Testis (tissue), 3 donors: ENCODE data around the gene HMG20B. TPM values are rescaled to one million over a fixed set of nuclear protein-coding genes. Genes with fewer than 3 reads are reported as not detected.

ENCODE experiments used
- DNase-seq: peaks from one replicate; pipeline ENCODE4 v3.0.0-alpha.2; 2019
- H3K27ac ChIP-seq, 2 donors: fragments of 200-600 bp; sonication (generic); one replicate each; pipeline ENCODE4 v1.5.1; 2019
- H3K27me3 ChIP-seq: fragments of 200-600 bp; sonication (generic); one replicate; pipeline ENCODE4 v1.5.1; 2019
- H3K36me3 ChIP-seq: fragments of 200-600 bp; sonication (generic); one replicate; pipeline ENCODE4 v1.5.1; 2017; ENCODE audit warnings: low read depth; ENCODE audit errors: missing control alignments
- H3K4me1 ChIP-seq: fragments of 200-600 bp; sonication (generic); one replicate; pipeline ENCODE4 v1.5.1; 2019
- H3K4me3 ChIP-seq, 2 donors: fragments of 200-600 bp; sonication (generic); one replicate each; pipeline ENCODE4 v1.5.1; 2017 to 2019
- H3K9me3 ChIP-seq: fragments of 200-600 bp; sonication (generic); one replicate; pipeline ENCODE4 v1.5.1; 2017
- POLR2A ChIP-seq: fragments of 450-650 bp; IDR thresholded peaks from one replicate; pipeline ENCODE4 v1.6.1; 2017; ENCODE audit warnings: antibody characterized with exemption, mild to moderate bottlenecking, moderate library complexity
- WGBS, 2 donors: methylation state at CpG; one replicate each; pipeline ENCODE4 v1.1.5; 2018; 5-methylcytosine and 5-hydroxymethylcytosine counted together
- intact Hi-C: fragments of 100-400 bp; cut with DNase I; formaldehyde crosslinking; loops from one replicate; pipeline ENCODE4 v1.15.1; 2023; ENCODE audit warnings: low total_unique reads
- polyA plus RNA-seq: library from polyadenylated mRNA; stranded (reverse); fragments of 350-450 nt; fragmentation: Illumina TruSeq; extraction: RNeasy Lipid Tissue Mini Kit (QIAGEN cat#74804); gene quantifications from one replicate; pipeline ENCODE4 v1.2.3, GENCODE V29; 2014; ENCODE audit warnings: low read depth, low replicate concordance; ENCODE audit not compliant: insufficient read depth
- total RNA-seq, 2 donors: library from RNA; depleted of rRNA; stranded (reverse); fragments of >200 nt; gene quantifications; one replicate each; pipeline ENCODE4 v1.2.3, GENCODE V29; 2016
- TF ChIP-seq, protein P1 (sequence below), 3 experiments: fragments of 450-650 bp in 2 of 3; fragments of 200-600 bp in 1 of 3; sonication (generic) in 1 of 3; IDR thresholded peaks; one replicate each; pipeline ENCODE4 v1.5.1; 2016 to 2019; ENCODE audit warnings: antibody characterized with exemption in 3 of 3, mild to moderate bottlenecking in 2 of 3, moderate library complexity in 1 of 3

The HMG20B gene
- total and polyA plus RNA-seq, 3 donors from 2014 or later = 66.2 to 129 (median 108) TPM

GRCh38 chr19:3547767-3548282 lies 24.9 kb upstream of the HMG20B start:
- H3K4me3 ChIP-seq = no peak overlapping the region
- TF ChIP-seq, protein P1, sequence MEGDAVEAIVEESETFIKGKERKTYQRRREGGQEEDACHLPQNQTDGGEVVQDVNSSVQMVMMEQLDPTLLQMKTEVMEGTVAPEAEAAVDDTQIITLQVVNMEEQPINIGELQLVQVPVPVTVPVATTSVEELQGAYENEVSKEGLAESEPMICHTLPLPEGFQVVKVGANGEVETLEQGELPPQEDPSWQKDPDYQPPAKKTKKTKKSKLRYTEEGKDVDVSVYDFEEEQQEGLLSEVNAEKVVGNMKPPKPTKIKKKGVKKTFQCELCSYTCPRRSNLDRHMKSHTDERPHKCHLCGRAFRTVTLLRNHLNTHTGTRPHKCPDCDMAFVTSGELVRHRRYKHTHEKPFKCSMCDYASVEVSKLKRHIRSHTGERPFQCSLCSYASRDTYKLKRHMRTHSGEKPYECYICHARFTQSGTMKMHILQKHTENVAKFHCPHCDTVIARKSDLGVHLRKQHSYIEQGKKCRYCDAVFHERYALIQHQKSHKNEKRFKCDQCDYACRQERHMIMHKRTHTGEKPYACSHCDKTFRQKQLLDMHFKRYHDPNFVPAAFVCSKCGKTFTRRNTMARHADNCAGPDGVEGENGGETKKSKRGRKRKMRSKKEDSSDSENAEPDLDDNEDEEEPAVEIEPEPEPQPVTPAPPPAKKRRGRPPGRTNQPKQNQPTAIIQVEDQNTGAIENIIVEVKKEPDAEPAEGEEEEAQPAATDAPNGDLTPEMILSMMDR (IDR thresholded peaks at IDR 0.05) = no peak
- TF ChIP-seq POLR2A = no peak
- no peaks in the 10 kb centered on the region for H3K4me1 ChIP-seq
- WGBS, 2 donors = 85 to 95% methylated on average over 12 to 25 of the region's 36 CpGs
- H3K27ac ChIP-seq = no peak overlapping the region
- intact Hi-C loops = no loop called here
- H3K36me3 ChIP-seq = no peaks in the 10 kb centered on the region
- no peaks in the 10 kb centered on the region for H3K9me3 ChIP-seq
- DNase-seq = no peak
- no peaks in the 10 kb centered on the region for H3K27me3 ChIP-seq

- intact Hi-C loops = no loop called here
- no peak for DNase-seq
- no peaks in the 10 kb centered on the region for H3K27me3 ChIP-seq
- H3K4me1 ChIP-seq = no peaks in the 10 kb centered on the region
- no peak overlapping the region for H3K27ac ChIP-seq
- no peaks in the 10 kb centered on the region for H3K9me3 ChIP-seq
- WGBS, 2 donors = 75 to 100% methylated on average over 2 to 14 of the region's 14 CpGs
- no peak overlapping the region for H3K4me3 ChIP-seq
- no peaks in the 10 kb centered on the region for H3K36me3 ChIP-seq
- TF ChIP-seq, protein P1 (IDR thresholded peaks at IDR 0.05) = no peak
- no peak for TF ChIP-seq POLR2A
Measured at GRCh38 chr19:3548606-3549005, 24.1 kb upstream of the HMG20B start.

GRCh38 chr19:3549816-3550215 lies 22.9 kb upstream of the HMG20B start:
- DNase-seq = no peak
- Histone ChIP-seq H3K36me3 (no peaks in the 10 kb centered on the region), H3K4me1 (no peaks in the 10 kb centered on the region), H3K4me3 (no peak overlapping the region), H3K9me3 (no peaks in the 10 kb centered on the region), H3K27ac (no peak overlapping the region), H3K27me3 (no peaks in the 10 kb centered on the region)
- WGBS, 2 donors = 85 to 92% methylated on average over 5 to 10 of the region's 10 CpGs
- TF ChIP-seq, protein P1 (IDR thresholded peaks at IDR 0.05) = no peak
- no peak for TF ChIP-seq POLR2A
- intact Hi-C loops = loop anchor here (10.0 kb wide), 1 partner anchor 65 kb away; no protein-coding TSS in a partner anchor

DNA sequence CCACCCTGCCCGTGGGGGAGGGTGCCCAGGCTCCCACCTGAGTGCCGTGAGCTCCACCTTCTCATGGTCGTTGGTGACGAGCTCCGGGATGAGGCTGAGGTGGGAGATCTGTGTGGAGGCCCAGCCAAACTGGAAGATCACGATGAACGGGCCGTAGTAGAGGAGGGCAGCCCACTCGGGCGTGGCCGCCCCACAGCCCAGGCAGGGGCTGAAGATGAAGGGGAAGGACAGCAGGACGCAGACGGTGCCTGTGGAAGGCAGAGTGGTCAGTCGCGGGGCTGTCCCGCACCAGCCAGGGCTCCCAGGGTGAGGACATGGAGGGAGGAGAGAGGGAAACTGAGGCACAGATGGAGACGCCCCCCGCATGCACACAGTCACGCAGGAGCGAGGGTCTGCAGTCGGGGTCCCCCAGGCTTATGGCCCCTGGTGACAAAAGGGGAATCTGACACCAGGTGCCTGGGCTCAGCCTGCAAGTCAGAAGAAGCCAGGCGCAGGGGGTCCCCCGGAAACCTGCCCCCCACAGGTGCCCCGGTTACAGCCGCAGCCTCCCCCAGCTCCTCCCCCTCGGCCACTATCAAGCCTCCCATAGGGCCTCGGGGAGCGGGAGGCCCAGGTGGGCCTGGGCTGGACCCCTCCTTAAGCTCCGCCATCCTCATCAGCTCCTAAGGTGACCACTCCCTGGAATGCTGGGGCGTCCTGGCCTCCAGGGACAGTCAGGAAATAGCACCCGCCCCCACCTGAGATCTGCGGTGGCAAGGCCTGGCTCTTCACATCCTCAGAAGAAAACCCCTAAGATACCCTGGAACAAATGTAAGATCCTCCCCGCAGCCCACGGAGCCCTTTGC lies 21.6 kb upstream of the HMG20B start:
- WGBS, 2 donors = 92 to 93% methylated on average over 28 to 31 of the region's 34 CpGs
- no peak for DNase-seq
- Histone ChIP-seq H3K4me3 (no peak overlapping the region), H3K4me1 (peaks cover 9% of the 10 kb centered on the region), H3K27me3 (no peaks in the 10 kb centered on the region), H3K27ac (no peak overlapping the region), H3K36me3 (no peaks in the 10 kb centered on the region), H3K9me3 (no peaks in the 10 kb centered on the region)
- intact Hi-C loops = loop anchor here (10.0 kb wide), 1 partner anchor 64 kb away; no protein-coding TSS in a partner anchor
- no peak for TF ChIP-seq POLR2A
- TF ChIP-seq, protein P1 (IDR thresholded peaks at IDR 0.05) = no peak
